Dedifferentiated amniotic fluid mesenchymal stem cell (primary cell): ENCODE measurements around the gene TNFRSF18.
"Not testable (repeated sequence)": the region's sequence is repeated elsewhere in the genome, so short reads cannot be mapped to it uniquely, and the experiment has no call there.

ENCODE experiments used
- DNase-seq: peaks from one replicate; pipeline ENCODE4 v3.0.0-alpha.2; 2016; ENCODE audit errors: extremely low spot score

Gene TNFRSF18

GRCh38 chr1:1199141-1199960, 7.0 kb downstream of the TNFRSF18 start:
- no peak for DNase-seq

DNA sequence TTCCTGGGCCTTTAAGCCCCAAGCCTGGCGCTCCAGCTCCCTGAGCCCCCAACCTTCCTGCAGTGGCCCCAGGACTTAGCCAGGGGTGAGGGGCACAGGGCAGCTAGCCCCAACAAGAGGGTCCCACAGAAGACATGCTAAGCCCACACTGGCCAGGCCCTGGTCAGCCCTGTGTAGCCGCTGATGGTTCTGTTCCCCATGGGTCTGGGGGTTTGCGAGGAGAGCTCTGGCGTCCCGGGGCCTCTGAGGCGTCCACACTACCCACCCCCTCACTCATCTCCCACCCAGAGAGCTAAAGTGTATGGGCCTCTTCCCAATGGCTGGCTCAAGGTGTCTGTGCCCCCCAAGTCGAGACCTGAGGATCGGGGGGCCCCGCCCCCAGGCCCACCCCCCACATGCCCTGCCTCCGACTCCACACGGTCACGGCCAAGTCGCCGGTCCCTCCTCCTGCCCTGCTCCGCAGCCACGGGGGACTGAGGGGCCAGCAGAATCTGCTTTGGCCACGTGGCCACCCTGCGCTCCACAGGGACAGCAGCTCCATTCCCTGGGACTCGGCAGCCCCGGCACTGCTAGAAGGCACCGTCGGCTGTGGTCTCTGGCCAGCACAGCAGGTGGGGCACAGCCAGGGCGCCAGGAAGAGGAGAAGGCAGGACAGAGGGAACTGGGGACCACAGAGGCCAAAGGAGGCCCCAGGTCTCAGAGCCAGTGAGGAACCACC, 7.8 kb downstream of the TNFRSF18 start:
- DNase-seq: no peak

DNA sequence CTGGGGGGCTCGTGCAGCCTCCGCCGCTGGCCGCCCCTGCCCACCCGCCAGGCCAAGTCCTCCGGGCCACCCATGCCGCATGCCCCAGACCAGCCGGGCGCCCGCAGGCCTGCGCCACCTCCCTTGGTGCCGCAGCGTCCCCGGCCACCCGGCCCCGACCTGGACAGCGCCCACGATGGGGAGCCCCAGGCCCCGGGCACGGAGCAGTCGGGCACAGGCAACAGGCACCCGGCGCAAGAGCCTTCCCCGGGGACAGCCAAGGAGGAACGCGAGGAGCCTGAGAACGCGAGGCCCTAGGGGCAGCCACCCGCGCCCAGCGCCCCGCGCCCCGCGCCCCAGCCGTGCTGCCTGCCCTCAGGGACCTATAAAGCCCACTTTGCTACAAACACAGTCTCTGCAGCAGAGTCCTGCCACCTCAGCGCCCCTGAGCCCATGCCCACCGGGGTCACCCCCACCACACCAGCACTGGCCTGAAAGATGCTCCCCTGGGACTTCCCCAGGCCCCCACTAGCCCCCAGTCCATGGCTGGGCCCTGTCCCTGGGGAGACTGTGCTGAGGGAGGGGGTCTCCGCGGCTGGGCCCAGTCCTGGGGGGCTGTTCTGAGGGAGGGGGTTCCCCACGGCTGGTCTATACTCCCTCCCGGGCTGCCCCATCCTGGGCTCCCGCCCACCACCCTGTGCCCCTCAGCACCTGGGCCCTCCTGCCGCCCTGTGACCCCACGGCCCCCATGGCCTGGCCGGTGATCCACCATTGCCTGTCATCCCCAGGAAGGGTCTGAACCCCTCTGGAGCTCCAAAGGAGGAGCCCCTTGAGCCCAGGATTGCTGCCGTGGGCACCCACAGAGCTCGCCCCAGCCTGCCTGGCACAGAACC, 8.6 kb downstream of the TNFRSF18 start:
- no peak for DNase-seq

DNA sequence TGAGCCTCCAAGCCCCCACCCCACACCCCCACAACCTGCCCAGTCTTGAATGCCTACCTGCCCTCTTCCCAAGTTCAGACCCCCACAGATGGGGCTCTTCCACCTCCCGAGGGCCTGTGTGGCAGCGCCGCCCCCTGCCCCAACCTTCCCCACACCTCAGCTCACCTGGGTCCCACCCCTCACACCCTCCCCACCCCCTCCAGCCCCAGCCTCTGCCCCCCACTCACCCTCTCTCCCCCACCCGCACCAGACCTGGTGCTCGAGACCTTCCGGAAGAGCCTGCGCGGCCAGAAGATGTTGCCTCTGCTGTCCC, 9.2 kb downstream of the TNFRSF18 start:
- DNase-seq: no peak

DNA sequence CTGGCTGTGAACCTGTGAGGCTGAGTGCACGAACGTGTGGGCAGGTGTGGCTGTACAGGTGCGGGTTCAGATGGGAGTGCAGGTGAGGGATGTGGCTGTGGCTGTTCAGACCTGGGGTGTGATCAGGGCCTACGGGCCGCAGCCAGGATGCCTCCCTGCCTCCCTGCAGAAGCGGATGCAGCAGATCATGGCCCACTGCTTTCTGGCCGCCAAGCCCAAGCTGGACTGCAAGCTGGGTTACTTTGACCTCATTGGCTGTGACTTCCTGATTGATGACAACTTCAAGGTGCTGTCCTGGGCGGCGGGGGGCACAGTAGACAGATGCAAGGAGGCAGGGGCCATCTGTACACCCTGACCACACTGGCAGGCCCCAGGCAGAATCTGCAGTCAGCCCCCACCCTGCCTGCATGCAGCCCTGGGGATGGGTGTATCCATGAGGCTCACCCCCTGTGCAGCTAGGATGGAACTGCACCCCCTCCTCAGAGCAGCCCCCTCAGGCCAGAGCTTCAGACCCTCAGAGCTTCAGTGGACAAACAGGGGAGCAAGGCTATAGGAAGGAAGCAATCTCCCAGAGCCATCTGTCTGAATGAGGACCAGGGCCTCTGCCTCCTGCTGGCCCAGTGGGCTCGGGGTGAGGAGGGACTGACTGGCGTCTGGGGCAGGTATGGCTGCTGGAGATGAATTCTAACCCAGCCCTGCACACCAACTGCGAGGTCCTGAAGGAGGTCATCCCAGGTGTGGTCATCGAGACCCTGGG, 9.8 kb downstream of the TNFRSF18 start:
- no peak for DNase-seq

GRCh38 chr1:1195726-1196125, 10.7 kb downstream of the TNFRSF18 start:
- not testable (repeated sequence) for DNase-seq

DNA sequence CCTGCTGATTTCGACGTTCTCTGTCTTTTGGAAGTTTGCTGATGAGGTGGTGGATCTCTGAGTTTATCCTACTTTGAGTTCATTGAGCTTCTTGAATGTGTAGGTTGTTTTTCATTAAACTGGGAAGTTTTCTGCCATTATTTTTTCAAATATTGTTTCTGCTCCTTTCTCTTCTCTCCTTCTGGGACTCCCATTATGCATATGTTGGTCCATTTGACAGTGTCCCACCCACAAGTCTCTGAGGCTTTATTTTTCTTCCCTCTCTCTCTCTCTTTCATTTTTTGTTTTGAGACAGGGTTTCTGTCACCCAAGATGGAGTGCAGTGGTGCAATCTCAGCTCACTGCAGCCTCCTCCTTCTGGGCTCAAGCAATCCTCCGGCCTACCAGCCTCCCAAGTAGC, 11.7 kb downstream of the TNFRSF18 start:
- no peak for DNase-seq

- DNase-seq: no peak
Measured at GRCh38 chr1:1191734-1192133, 14.7 kb downstream of the TNFRSF18 start.

DNA sequence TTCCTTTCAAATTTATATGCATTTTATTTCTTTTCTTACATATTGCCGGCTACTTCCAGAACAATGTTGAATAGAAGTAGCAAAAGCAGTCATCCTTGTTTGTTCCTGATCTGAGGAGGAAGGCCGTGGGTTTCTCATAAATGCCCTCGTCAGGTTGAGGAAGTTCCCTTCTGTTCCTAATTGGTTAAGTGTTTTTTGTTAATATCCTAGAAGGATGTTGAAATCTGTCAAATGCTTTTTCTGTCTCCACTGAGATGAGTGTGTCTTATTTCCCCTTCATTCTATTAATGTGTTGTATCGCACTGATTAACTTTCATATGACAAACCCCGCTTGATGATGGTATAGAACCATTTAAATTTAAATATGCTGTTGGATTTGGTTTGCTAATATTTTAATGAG, 17.3 kb downstream of the TNFRSF18 start:
- no peak for DNase-seq

- DNase-seq: no peak
Measured at GRCh38 chr1:1187938-1188337, 18.5 kb downstream of the TNFRSF18 start.

GRCh38 chr1:1185101-1185765, 21.2 kb downstream of the TNFRSF18 start:
- no peak for DNase-seq

GRCh38 chr1:1183833-1184775, 22.3 kb downstream of the TNFRSF18 start:
- DNase-seq: no peak

DNA sequence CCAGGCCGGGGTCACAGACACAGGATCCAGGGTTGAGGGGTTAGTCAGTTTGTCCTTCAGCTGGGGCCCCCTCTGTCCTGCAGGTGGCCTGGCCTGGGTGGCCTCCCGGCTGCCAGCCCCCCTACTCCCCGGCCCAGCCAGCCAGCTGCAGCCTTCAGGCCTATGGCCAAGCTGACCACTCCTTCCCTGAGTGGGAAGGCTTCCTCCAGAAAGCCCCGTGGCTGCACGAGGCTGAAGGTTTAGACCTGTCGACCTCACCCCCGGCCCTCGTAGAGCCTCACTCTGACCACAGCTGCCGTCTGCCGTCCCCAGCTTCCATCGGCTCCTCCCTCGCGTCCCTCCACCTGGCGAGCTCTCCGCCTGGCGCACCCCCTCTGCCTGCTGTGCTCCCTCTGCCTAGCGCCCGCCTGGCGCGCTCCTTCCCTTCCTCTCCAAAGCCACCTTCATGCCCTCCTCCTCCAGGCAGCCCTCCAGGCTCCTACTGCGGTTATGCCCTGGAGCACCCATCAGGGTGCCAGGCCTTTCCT, 23.1 kb downstream of the TNFRSF18 start:
- DNase-seq: no peak

- DNase-seq: no peak
Measured at GRCh38 chr1:1182491-1183220, 23.7 kb downstream of the TNFRSF18 start.

- no peak for DNase-seq
Measured at GRCh38 chr1:1181938-1182410, 24.4 kb downstream of the TNFRSF18 start.

DNA sequence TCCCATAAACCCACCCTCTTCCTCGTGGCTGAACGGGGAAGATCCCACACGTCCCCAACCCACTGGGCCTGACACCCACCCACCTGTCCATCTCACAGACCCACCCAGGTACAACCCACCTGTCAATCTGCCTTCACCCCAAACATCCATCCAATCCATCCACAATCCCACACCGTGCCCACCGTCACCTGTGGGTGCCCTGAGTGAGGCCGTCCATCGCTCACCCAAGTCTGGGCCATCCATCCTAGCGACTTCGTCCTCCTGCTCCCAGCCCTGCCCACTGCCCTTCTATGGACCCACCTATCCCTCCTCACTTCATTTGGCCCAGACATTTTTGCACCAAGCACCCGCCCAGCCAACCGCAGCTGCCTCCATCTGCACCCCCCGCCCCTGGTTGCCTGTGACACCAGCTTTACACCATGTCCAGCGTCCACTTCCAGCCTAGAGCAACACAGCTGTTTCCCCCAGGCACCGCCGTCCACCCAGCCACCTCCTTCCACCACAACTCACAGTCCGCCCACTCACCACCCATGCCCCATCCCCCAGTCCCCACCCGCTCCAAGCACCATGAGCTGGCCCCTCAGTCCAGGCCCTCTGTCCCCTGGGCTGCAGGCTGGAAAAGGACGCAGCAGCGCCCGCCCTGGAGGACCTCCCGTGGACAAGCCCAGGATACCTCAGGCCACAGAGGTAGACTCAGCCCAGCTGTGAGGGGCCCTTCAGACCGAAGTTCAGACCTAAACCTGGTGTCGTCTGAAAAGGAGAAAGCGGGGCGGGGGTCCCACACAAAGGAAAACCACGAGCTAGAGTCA, 25.1 kb downstream of the TNFRSF18 start:
- no peak for DNase-seq

- no peak for DNase-seq
Measured at GRCh38 chr1:1179983-1180861, 26.2 kb downstream of the TNFRSF18 start.
